Measurements from ENCODE around the gene TTLL5. TPM values are rescaled to one million over a fixed set of nuclear protein-coding genes. Genes with fewer than 3 reads are reported as not detected.

The TTLL5 gene
- total and polyA plus RNA-seq, 10 of the 15 experiments (the other 5 are each of a cell fraction or from before 2014, with no cell fraction given) = 3.2 to 25.9 (median 13.8) TPM

GRCh38 chr14:75648066-75648838, 12.8 kb upstream of the TTLL5 start (continued):
- no peak for TF ChIP-seq SREBF2 (IDR thresholded peaks at IDR 0.05; ENCODE audit: low read length)
- no peak for TF ChIP-seq EGR1 (IDR thresholded peaks at IDR 0.05; ENCODE audit: borderline replicate concordance in 1 of 2, low read depth in 2 of 2, low read length in 2 of 2)

- no peak overlapping the region for H3K27ac ChIP-seq (ENCODE audit: control insufficient read depth, insufficient read depth)
- in situ Hi-C loops (cut with MboI) = no loop called here
- no peaks in the 10 kb centered on the region for H3K9me3 ChIP-seq (replicated peaks; ENCODE audit: control insufficient read depth, insufficient read depth, low read length)
- no peak for DNase-seq (ENCODE audit: low read depth, low spot score)
- ChIA-PET RAD21 (ENCODE audit: unreplicated experiment) (interaction anchor here (1.0 to 13.7 kb wide), 2 partner anchors 71 to 339 kb away, joined by 3 to 320 read pairs; partner anchors contain the start of gene FLVCR2), POLR2A (interaction anchor here (0.7 to 1.8 kb wide), 4 partner anchors 9 to 172 kb away, joined by 3 to 9 read pairs (median 5); partner anchors contain the start of genes ERG28 and TTLL5), CTCF (interaction anchor here (0.9 to 13.0 kb wide), 6 partner anchors 9 to 87 kb away, joined by 3 to 578 read pairs (median 4); partner anchors contain the start of gene FLVCR2), SMC1A (ENCODE audit: uncharacterized antibody, unreplicated experiment) (interaction anchor here (0.6 to 12.4 kb wide), 7 partner anchors 11 to 354 kb away, joined by 3 to 375 read pairs (median 4); partner anchors contain the start of genes BATF, ERG28, FLVCR2 and TTLL5)
- no peak overlapping the region for H2AFZ ChIP-seq (ENCODE audit: control insufficient read depth, low read depth, low read length)
- no peaks in the 10 kb centered on the region for H3K4me1 ChIP-seq (ENCODE audit: control insufficient read depth, insufficient read depth, low read length)
- WGBS (ENCODE audit: insufficient coverage, insufficient replicate concordance, low lambda C conversion rate, missing lambda C conversion rate) = 96% methylated on average over 1 of the region's 1 CpG
- H3K27me3 ChIP-seq (replicated peaks in 1 of 2; ENCODE audit: control insufficient read depth in 2 of 2, insufficient read depth in 2 of 2, low read length in 1 of 2) = no peaks in the 10 kb centered on the region
- H3K4me3 ChIP-seq = no peak overlapping the region
- no peaks in the 10 kb centered on the region for H3K79me2 ChIP-seq (ENCODE audit: control insufficient read depth, insufficient read depth, low read length)
- BruUV-seq (replicated peaks) = no TSS peak
- peaks cover 5 to 14% of the 10 kb centered on the region in 2 experiments for H3K36me3 ChIP-seq (ENCODE audit: control insufficient read depth in 2 of 2, insufficient read depth in 2 of 2, low read length in 1 of 2)
- FAIRE-seq = no peak
- H3K9ac ChIP-seq (ENCODE audit: control insufficient read depth, insufficient read depth, low read length) = no peak overlapping the region
- no peak overlapping the region for H3K4me2 ChIP-seq (ENCODE audit: control insufficient read depth, insufficient read depth)
- ATAC-seq = no peak
- intact Hi-C loops (cut with micrococcal nuclease; ENCODE audit: unreplicated experiment) = no loop called here
- no peaks in the 10 kb centered on the region for H4K20me1 ChIP-seq (ENCODE audit: control insufficient read depth, insufficient read depth)
- TF ChIP-seq CBX3 (IDR thresholded peaks at IDR 0.05; ENCODE audit: borderline replicate concordance, low read depth) (no peak), NFYB (IDR thresholded peaks at IDR 0.05; ENCODE audit: insufficient read depth, low read depth, low read length) (no peak), SMARCA5 (IDR thresholded peaks at IDR 0.05) (no peak), NFXL1 (IDR thresholded peaks at IDR 0.05; ENCODE audit: borderline replicate concordance) (no peak), SREBF2 (IDR thresholded peaks at IDR 0.05; ENCODE audit: low read length) (no peak), HCFC1 (IDR thresholded peaks at IDR 0.05; ENCODE audit: low read length) (no peak), CTCF (IDR thresholded peaks at IDR 0.05 in 2 of 3, conservative IDR thresholded peaks at IDR 0.05 in 1 of 3; ENCODE audit: control insufficient read depth in 2 of 3, extremely low read depth in 1 of 3, insufficient read depth in 1 of 3, low read depth in 3 of 3, low read length in 3 of 3) (no peak), MEF2A (IDR thresholded peaks at IDR 0.05; ENCODE audit: insufficient read depth, low read depth, low read length) (no peak), BHLHE40 (IDR thresholded peaks at IDR 0.05; ENCODE audit: borderline replicate concordance in 1 of 2, low read depth in 2 of 2, low read length in 1 of 2) (no peak), BACH1 (IDR thresholded peaks at IDR 0.05; ENCODE audit: borderline replicate concordance) (no peak), PAX5 (IDR thresholded peaks at IDR 0.05; ENCODE audit: borderline replicate concordance, low read depth, low read length) (no peak), EP300 (IDR thresholded peaks at IDR 0.05; ENCODE audit: borderline replicate concordance in 1 of 2, control insufficient read depth in 1 of 2, low read depth in 2 of 2, low read length in 2 of 2) (no peak), KDM1A (IDR thresholded peaks at IDR 0.05; ENCODE audit: borderline replicate concordance) (no peak), ETV6 (conservative IDR thresholded peaks at IDR 0.05 in 1 of 2, IDR thresholded peaks at IDR 0.05 in 1 of 2; ENCODE audit: borderline replicate concordance in 1 of 2, low read depth in 1 of 2) (no peak), ZBED1 (IDR thresholded peaks at IDR 0.05; ENCODE audit: borderline replicate concordance) (no peak), HSF1 (IDR thresholded peaks at IDR 0.05; ENCODE audit: low read depth, low read length) (no peak), STAT3 (IDR thresholded peaks at IDR 0.05; ENCODE audit: low read depth, low read length) (no peak)
These were observed 11.7 kb upstream of the TTLL5 start for GRCh38 chr14:75649337-75649736.
